ENCODE measurements around the gene SLC36A2.
"Not testable (repeated sequence)": the region's sequence is repeated elsewhere in the genome, so short reads cannot be mapped to it uniquely, and the experiment has no call there.

Gene SLC36A2

GRCh38 chr5:151313357-151313756 lies 34.0 kb downstream of the SLC36A2 start:
- DNase-seq (ENCODE audit: extremely low read depth, low read depth): no peak
- TF ChIP-seq CTCF (IDR thresholded peaks at IDR 0.05; ENCODE audit: low read depth, low read length): no peak

- TF ChIP-seq CTCF (IDR thresholded peaks at IDR 0.05; ENCODE audit: low read depth, low read length): no peak
- DNase-seq (ENCODE audit: extremely low read depth, low read depth): no peak
These were observed 34.5 kb downstream of the SLC36A2 start for GRCh38 chr5:151312756-151313324.

- TF ChIP-seq CTCF (IDR thresholded peaks at IDR 0.05; ENCODE audit: low read depth, low read length): no peak
- DNase-seq (ENCODE audit: extremely low read depth, low read depth): no peak
These were observed 36.4 kb downstream of the SLC36A2 start for GRCh38 chr5:151310932-151311331.

- not testable (repeated sequence) for DNase-seq (ENCODE audit: extremely low read depth, low read depth)
These were observed 37.5 kb downstream of the SLC36A2 start for GRCh38 chr5:151309821-151310220.

- DNase-seq (ENCODE audit: extremely low read depth, low read depth): not testable (repeated sequence)
These were observed 38.1 kb downstream of the SLC36A2 start for GRCh38 chr5:151309266-151309665.

GRCh38 chr5:151303666-151304065 lies 43.7 kb downstream of the SLC36A2 start, which contains the start of gene SLC36A3:
Gene SLC36A3 (minus strand): TSS chr5:151303766. CDS start chr5:151303354, 412 bp downstream.
- no peak for DNase-seq (ENCODE audit: extremely low read depth, low read depth)
- no peak for TF ChIP-seq CTCF (IDR thresholded peaks at IDR 0.05; ENCODE audit: low read depth, low read length)

- peak; percentile 55 for TF ChIP-seq CTCF (IDR thresholded peaks at IDR 0.05; ENCODE audit: low read depth, low read length)
- peak; percentile 11 for DNase-seq (ENCODE audit: extremely low read depth, low read depth)
These were observed 49.1 kb downstream of the SLC36A2 start for GRCh38 chr5:151298063-151298855.

GRCh38 chr5:151296974-151297373 lies 50.4 kb downstream of the SLC36A2 start:
- TF ChIP-seq CTCF (IDR thresholded peaks at IDR 0.05; ENCODE audit: low read depth, low read length): no peak
- DNase-seq (ENCODE audit: extremely low read depth, low read depth): no peak
